GM12874 (cell line): ENCODE data around the gene PVALEF.

Experiments
- TF ChIP-seq, protein P1 (sequence below): IDR thresholded peaks from 2 replicates; pipeline ENCODE4 v1.5.1; 2011; ENCODE audit warnings: low read depth, mild to moderate bottlenecking, control low read depth, low read length, moderate library complexity; ENCODE audit not compliant: insufficient read depth

PVALEF gene

GRCh38 chr17:81161972-81162371 lies 3.3 kb upstream of the PVALEF start:
- TF ChIP-seq, protein P1, sequence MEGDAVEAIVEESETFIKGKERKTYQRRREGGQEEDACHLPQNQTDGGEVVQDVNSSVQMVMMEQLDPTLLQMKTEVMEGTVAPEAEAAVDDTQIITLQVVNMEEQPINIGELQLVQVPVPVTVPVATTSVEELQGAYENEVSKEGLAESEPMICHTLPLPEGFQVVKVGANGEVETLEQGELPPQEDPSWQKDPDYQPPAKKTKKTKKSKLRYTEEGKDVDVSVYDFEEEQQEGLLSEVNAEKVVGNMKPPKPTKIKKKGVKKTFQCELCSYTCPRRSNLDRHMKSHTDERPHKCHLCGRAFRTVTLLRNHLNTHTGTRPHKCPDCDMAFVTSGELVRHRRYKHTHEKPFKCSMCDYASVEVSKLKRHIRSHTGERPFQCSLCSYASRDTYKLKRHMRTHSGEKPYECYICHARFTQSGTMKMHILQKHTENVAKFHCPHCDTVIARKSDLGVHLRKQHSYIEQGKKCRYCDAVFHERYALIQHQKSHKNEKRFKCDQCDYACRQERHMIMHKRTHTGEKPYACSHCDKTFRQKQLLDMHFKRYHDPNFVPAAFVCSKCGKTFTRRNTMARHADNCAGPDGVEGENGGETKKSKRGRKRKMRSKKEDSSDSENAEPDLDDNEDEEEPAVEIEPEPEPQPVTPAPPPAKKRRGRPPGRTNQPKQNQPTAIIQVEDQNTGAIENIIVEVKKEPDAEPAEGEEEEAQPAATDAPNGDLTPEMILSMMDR: no peak

DNA sequence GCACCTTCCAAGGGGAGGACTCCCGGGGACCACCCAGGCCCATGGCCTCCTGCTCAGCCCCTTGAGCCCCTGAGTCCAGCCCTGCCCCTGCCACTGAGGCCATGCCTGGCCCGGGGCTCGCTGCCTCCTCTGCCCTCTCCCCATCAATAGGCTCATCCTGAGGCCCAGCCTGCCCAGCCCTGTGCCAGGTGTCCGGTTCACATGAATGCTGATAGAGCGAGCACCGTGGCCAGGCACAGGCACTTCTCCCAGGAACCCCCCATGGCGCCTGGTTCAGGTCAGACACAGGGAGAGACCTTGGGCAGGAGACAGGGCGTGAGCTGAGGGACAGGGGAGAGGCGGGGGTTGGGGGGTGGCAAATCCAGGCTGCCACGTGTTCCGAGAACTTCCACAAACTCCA lies 2.8 kb upstream of the PVALEF start:
- TF ChIP-seq, protein P1: no peak

GRCh38 chr17:81163051-81163695 lies 2.1 kb upstream of the PVALEF start:
- TF ChIP-seq, protein P1: no peak

- TF ChIP-seq, protein P1: no peak
Measured at GRCh38 chr17:81163703-81164370, 1.5 kb upstream of the PVALEF start.

DNA sequence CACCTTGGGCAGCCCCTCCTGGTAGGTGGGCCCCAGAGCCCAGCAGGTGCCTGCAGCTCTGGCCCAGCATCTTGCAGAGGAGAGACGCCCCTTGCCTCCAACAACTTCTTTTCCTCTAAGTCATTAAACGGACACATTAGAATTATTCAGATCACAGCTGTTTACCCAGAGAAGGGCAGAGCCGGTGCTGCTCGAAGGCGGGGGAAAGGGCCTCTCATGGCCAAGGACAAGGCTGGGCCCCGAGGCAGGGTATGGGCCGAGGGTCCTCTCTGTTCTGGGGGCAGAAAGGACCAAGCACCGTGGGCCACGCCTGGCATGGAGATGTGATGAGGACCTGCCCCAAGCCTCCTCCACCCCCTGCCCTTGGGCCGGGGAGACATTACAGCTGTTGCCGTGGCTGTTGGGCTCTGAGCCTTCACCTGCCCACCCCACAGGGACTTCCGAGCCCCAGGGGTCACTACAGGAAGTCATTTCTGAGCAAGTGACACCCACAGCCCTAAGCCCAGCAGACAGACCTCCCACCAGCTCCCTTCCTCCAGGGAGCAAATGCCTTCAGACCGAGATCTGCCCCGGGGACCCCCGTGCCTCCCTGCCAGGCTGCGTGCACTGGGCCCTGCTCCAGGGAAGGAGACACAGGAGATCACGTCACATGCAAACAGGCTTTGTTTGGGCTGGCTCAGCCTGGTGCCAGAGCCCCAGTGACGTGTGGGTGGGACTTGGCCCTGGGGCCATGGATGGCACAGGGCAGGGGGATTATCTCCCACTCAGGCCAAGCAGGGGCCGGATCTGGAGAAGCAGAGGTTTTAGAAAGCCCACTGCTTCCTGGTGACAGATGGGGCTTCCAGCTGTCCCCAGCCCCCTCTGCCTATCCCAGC lies 699 bp upstream of the PVALEF start:
- TF ChIP-seq, protein P1: no peak

DNA sequence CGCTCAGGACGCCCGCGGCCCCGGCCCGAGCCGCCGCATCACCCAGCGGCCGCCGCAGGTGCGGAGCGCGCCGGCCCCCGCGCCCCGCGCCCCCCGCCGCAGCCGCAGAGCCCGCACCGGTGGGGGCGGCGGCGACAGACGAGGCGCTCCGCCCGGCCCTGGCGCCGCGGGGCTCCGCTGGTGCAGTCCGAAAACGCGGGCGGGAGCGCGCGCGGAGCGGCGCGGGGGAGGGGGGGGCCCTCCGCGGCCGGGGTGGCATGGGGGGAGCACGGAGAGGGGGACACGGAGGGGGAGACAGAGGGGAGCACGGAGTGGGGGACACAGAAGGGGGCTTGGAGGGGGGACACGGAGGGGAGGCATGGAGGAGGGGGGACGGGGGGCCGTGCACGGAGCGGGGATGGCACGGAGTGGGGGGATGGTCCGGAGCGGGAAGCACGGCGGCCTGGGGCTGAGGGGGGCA lies 756 bp downstream of the PVALEF start, which contains the start of gene AATK:
AATK (minus strand) TSS at position 189 of the 460 bp plus-strand sequence. CDS start 229 bp downstream, outside the sequence.
- TF ChIP-seq, protein P1: no peak

GRCh38 chr17:81167194-81167524 lies 1.9 kb downstream of the PVALEF start:
- TF ChIP-seq, protein P1: no peak
